CD14-positive monocyte (primary cell): ENCODE measurements around the gene STAT5A. TPM values are rescaled to one million over a fixed set of nuclear protein-coding genes. Genes with fewer than 3 reads are reported as not detected.
"Not testable (repeated sequence)": the region's sequence is repeated elsewhere in the genome, so short reads cannot be mapped to it uniquely, and the experiment has no call there.

Experiments used
- DNase-seq, 3 donors: peaks; one replicate each; pipeline ENCODE4 v3.0.0-alpha.2; 2011 to 2022
- H2AFZ ChIP-seq: 2 replicates; pipeline ENCODE4 v1.6.0; 2012; ENCODE audit warnings: mild to moderate bottlenecking, low read depth, low read length, inconsistent platforms; ENCODE audit not compliant: insufficient read depth, poor library complexity, severe bottlenecking
- H3K27ac ChIP-seq, 2 donors: 1 replicate in 1 of 2; 2 replicates in 1 of 2; pipeline ENCODE4 v1.5.1; 2012 to 2013; ENCODE audit warnings: low read length in 2 of 2, control low read depth in 1 of 2, inconsistent platforms in 1 of 2, low read depth in 1 of 2, mild to moderate bottlenecking in 1 of 2
- H3K27me3 ChIP-seq, 2 donors: one replicate each; pipeline versions ENCODE4 v1.6.0 to v1.6.1; 2011 to 2013; ENCODE audit warnings: low read length in 2 of 2; ENCODE audit not compliant: control insufficient read depth in 2 of 2, insufficient read depth in 2 of 2
- H3K36me3 ChIP-seq, 2 donors: replicated peaks in 1 of 2; 1 replicate in 1 of 2; 2 replicates in 1 of 2; pipeline versions ENCODE4 v1.5.1 to v1.6.1; 2012 to 2013; ENCODE audit warnings: low read length in 2 of 2, control low read depth in 1 of 2, inconsistent platforms in 1 of 2, mild to moderate bottlenecking in 1 of 2; ENCODE audit not compliant: insufficient read depth in 2 of 2, control insufficient read depth in 1 of 2
- H3K4me1 ChIP-seq, 2 donors: 1 replicate in 1 of 2; 2 replicates in 1 of 2; pipeline versions ENCODE4 v1.5.1 to v1.6.1; 2012 to 2013; ENCODE audit warnings: low read length in 2 of 2, control low read depth in 1 of 2, inconsistent platforms in 1 of 2, mild to moderate bottlenecking in 1 of 2, moderate library complexity in 1 of 2; ENCODE audit not compliant: insufficient read depth in 2 of 2, control insufficient read depth in 1 of 2
- H3K4me2 ChIP-seq: replicated peaks from 2 replicates; pipeline ENCODE3; 2012; ENCODE audit warnings: low read length, moderate library complexity, mild to moderate bottlenecking; ENCODE audit not compliant: poor library complexity, severe bottlenecking; ENCODE audit errors: extremely low read depth
- H3K4me3 ChIP-seq, 3 experiments: fragments of 200-600 bp in 1 of 3; sonication (generic) in 1 of 3; replicated peaks in 1 of 3; 1 replicate in 2 of 3; 2 replicates in 1 of 3; pipeline ENCODE4 v1.5.1; 2011 to 2013; ENCODE audit warnings: low read length in 3 of 3, mild to moderate bottlenecking in 3 of 3, control low read depth in 2 of 3, low read depth in 2 of 3, inconsistent platforms in 1 of 3, moderate library complexity in 1 of 3
- H3K79me2 ChIP-seq: 2 replicates; pipeline ENCODE4 v1.6.0; 2012; ENCODE audit warnings: mild to moderate bottlenecking, control low read depth, inconsistent platforms, low read length, moderate library complexity; ENCODE audit not compliant: insufficient read depth
- H3K9ac ChIP-seq: 2 replicates; pipeline ENCODE4 v1.6.0; 2017; ENCODE audit warnings: low read length, mild to moderate bottlenecking; ENCODE audit not compliant: insufficient read depth, poor library complexity, severe bottlenecking
- H3K9me3 ChIP-seq, 2 donors: replicated peaks in 1 of 2; 1 replicate in 1 of 2; 2 replicates in 1 of 2; pipeline versions ENCODE4 v1.5.1 to v1.6.1; 2012 to 2013; ENCODE audit warnings: low read length in 2 of 2, control low read depth in 1 of 2; ENCODE audit not compliant: control insufficient read depth in 1 of 2, insufficient read depth in 1 of 2
- H4K20me1 ChIP-seq: 2 replicates; pipeline ENCODE4 v1.6.0; 2012; ENCODE audit warnings: mild to moderate bottlenecking, low read length, control low read depth, moderate library complexity; ENCODE audit not compliant: insufficient read depth
- H3K27ac Mint-ChIP-seq, 7 donors: one replicate each; pipeline ENCODE4 v1.8.0; 2020; ENCODE audit warnings: mild to moderate bottlenecking in 7 of 7, mixed read lengths in 7 of 7, moderate library complexity in 6 of 7, inconsistent platforms in 2 of 7
- H3K27me3 Mint-ChIP-seq, 3 donors: one replicate each; pipeline ENCODE4 v1.8.0; 2021 to 2022; ENCODE audit warnings: low read depth in 3 of 3, mild to moderate bottlenecking in 3 of 3, mixed read lengths in 3 of 3, moderate library complexity in 3 of 3, inconsistent platforms in 1 of 3
- H3K36me3 Mint-ChIP-seq, 2 donors: one replicate each; pipeline ENCODE4 v1.8.0; 2020; ENCODE audit warnings: mixed read lengths in 2 of 2, inconsistent platforms in 1 of 2, mild to moderate bottlenecking in 1 of 2
- H3K4me1 Mint-ChIP-seq: one replicate; pipeline ENCODE4 v1.8.0; 2020; ENCODE audit warnings: mild to moderate bottlenecking, mixed read lengths
- H3K4me3 Mint-ChIP-seq, 2 donors: one replicate each; pipeline ENCODE4 v1.8.0; 2020; ENCODE audit warnings: mild to moderate bottlenecking in 2 of 2, mixed read lengths in 2 of 2, moderate library complexity in 1 of 2
- H3K9me3 Mint-ChIP-seq, 7 donors: one replicate each; pipeline ENCODE4 v1.8.0; 2020 to 2022; ENCODE audit warnings: mixed read lengths in 7 of 7, mild to moderate bottlenecking in 6 of 7, moderate library complexity in 6 of 7, inconsistent platforms in 2 of 7
- WGBS: methylation state at CpG from one replicate; pipeline ENCODE4 v1.1.5; 2013; ENCODE audit warnings: missing lambda C conversion rate; ENCODE audit not compliant: insufficient coverage; 5-methylcytosine and 5-hydroxymethylcytosine counted together
- intact Hi-C, 2 donors: fragments of 100-400 bp; cut with micrococcal nuclease; formaldehyde crosslinking; loops; one replicate each; pipeline versions ENCODE4 v1.15.0 to v1.15.1; 2023
- polyA minus RNA-seq: library from RNA; depleted of rRNA, polyadenylated mRNA; stranded (reverse); fragments of >200 nt; gene quantifications from 2 replicates; pipeline ENCODE4 v1.2.3, GENCODE V29; 2012
- polyA plus RNA-seq, 3 donors: library from polyadenylated mRNA; depleted of rRNA in 1 of 3; unstranded in 2 of 3; stranded (reverse) in 1 of 3; fragments of 300-500 nt in 2 of 3; fragments of >200 nt in 1 of 3; fragmentation: Illumina TruSeq in 2 of 3; gene quantifications; 1 replicate in 2 of 3; 2 replicates in 1 of 3; pipeline ENCODE4 v1.2.3, GENCODE V29; 2012 to 2021
- total RNA-seq, 12 experiments: library from RNA in 1 of 12; stranded (reverse) in 1 of 12; fragments of 120-200 nt in 1 of 12; gene quantifications; one replicate each; pipeline ENCODE4 v1.2.4 and lab custom pipeline; 2013 to 2026; ENCODE audit warnings: mixed read lengths in 6 of 12, inconsistent platforms in 1 of 12
- TF ChIP-seq, protein P1 (sequence below): fragments of 200-600 bp; IDR thresholded peaks from one replicate; pipeline ENCODE4 v1.8.0; 2022; ENCODE audit warnings: antibody characterized with exemption, mild to moderate bottlenecking

STAT5A gene
- total RNA-seq (2013): 89.9 TPM
- polyA plus RNA-seq (10 to 100 TPM; 30.5 to 91.1 (median 49.8) TPM), polyA minus RNA-seq (116 and 162 TPM in 2 replicates), total RNA-seq (lab: John Stamatoyannopoulos, UW) (48.8 to 244 (median 80.3) reads per million in 11 experiments)

DNA sequence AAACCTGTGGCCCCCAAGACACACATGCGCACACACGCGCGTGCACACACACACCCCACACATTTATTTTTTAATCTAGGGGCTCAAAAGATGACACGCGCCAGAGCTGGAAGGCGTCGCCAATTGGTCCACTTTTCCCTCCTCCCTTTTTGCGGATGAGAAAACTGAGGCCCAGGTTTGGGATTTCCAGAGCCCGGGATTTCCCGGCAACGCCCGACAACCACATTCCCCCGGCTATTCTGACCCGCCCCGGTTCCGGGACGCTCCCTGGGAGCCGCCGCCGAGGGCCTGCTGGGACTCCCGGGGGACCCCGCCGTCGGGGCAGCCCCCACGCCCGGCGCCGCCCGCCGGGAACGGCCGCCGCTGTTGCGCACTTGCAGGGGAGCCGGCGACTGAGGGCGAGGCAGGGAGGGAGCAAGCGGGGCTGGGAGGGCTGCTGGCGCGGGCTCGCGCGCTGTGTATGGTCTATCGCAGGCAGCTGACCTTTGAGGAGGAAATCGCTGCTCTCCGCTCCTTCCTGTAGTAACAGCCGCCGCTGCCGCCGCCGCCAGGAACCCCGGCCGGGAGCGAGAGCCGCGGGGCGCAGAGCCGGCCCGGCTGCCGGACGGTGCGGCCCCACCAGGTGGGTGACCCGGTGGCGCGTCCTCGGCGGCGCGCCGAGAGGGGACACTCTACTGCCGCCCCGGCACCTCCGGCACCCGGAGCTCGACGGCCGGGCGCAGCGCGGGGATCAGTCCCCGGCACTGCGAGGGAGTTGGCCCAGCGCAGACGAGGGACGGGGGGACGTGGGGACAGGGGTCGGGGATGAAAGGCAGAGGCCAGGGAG, at the start of gene STAT5A:
STAT5A (plus strand) TSS at position 522 of the 826 bp plus-strand sequence. CDS start 914 bp downstream, outside the sequence.
- Mint-ChIP-seq H3K36me3 (peaks cover 25 to 35% of the 10 kb centered on the region in 2 donors), H3K4me1 (peaks cover 58% of the 10 kb centered on the region), H3K27me3 (peaks cover 0 to 3% (median 0%) of the 10 kb centered on the region in 3 donors), H3K4me3 (peak within 1 kb of the TSS; percentile 92 to 95), H3K9me3 (no peaks in the 10 kb centered on the region), H3K27ac (peak within 1 kb of the TSS; percentile 91 to 97 (median 95))
- no peaks in the 10 kb centered on the region for H3K27me3 ChIP-seq
- DNase-seq: peak; percentile 78 to 88 (median 81)
- peaks cover 47 to 59% of the 10 kb centered on the region in 2 donors for H3K4me1 ChIP-seq
- H3K79me2 ChIP-seq: peaks cover 56% of the 10 kb centered on the region
- under 1% methylated on average over 88 of the region's 88 CpGs for WGBS
- H3K27ac ChIP-seq: peak within 1 kb of the TSS; percentile 81 to 84
- H3K9ac ChIP-seq: peak within 1 kb of the TSS; percentile 83
- H4K20me1 ChIP-seq: peaks cover 49% of the 10 kb centered on the region
- peak within 1 kb of the TSS; percentile 98 for H3K4me2 ChIP-seq
- H3K4me3 ChIP-seq: peak within 1 kb of the TSS; percentile 53 to 89 (median 87)
- H3K9me3 ChIP-seq: no peaks in the 10 kb centered on the region
- intact Hi-C loops: loop anchor here (2.0 to 5.0 kb wide), 3 partner anchors 15 to 66 kb away; no protein-coding TSS in a partner anchor
- peaks cover 10 to 25% of the 10 kb centered on the region in 2 donors for H3K36me3 ChIP-seq
- peak within 1 kb of the TSS; percentile 81 for H2AFZ ChIP-seq
- TF ChIP-seq, protein P1, sequence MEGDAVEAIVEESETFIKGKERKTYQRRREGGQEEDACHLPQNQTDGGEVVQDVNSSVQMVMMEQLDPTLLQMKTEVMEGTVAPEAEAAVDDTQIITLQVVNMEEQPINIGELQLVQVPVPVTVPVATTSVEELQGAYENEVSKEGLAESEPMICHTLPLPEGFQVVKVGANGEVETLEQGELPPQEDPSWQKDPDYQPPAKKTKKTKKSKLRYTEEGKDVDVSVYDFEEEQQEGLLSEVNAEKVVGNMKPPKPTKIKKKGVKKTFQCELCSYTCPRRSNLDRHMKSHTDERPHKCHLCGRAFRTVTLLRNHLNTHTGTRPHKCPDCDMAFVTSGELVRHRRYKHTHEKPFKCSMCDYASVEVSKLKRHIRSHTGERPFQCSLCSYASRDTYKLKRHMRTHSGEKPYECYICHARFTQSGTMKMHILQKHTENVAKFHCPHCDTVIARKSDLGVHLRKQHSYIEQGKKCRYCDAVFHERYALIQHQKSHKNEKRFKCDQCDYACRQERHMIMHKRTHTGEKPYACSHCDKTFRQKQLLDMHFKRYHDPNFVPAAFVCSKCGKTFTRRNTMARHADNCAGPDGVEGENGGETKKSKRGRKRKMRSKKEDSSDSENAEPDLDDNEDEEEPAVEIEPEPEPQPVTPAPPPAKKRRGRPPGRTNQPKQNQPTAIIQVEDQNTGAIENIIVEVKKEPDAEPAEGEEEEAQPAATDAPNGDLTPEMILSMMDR: no peak

- intact Hi-C loops, H3K4me1 ChIP-seq, H3K27me3 Mint-ChIP-seq, H3K36me3 Mint-ChIP-seq, H2AFZ ChIP-seq, H3K36me3 ChIP-seq, H3K9ac ChIP-seq, H3K27me3 ChIP-seq, H3K4me3 ChIP-seq, H3K4me2 ChIP-seq, H3K9me3 Mint-ChIP-seq, DNase-seq, H3K9me3 ChIP-seq, H3K27ac ChIP-seq, H3K4me3 Mint-ChIP-seq: not testable (repeated sequence)
- peak overlapping the region in 1 of 7 donors; percentile 16 for H3K27ac Mint-ChIP-seq
- peaks cover 14% of the 10 kb centered on the region for H3K4me1 Mint-ChIP-seq
- Histone ChIP-seq H4K20me1 (peaks cover 91% of the 10 kb centered on the region), H3K79me2 (peaks cover 95% of the 10 kb centered on the region)
- WGBS: 100% methylated on average over 3 of the region's 7 CpGs
These were observed 48.7 kb upstream of the STAT5A start for GRCh38 chr17:42239576-42239975.
